RKO (cell line): ENCODE data around the gene CCDC124.

Source experiments
- DNase-seq: peaks from one replicate; pipeline ENCODE4 v3.0.0-alpha.2; 2016; ENCODE audit warnings: low spot score

The CCDC124 gene

GRCh38 chr19:17936379-17936778, 3.6 kb downstream of the CCDC124 start:
- DNase-seq, result no peak

DNA sequence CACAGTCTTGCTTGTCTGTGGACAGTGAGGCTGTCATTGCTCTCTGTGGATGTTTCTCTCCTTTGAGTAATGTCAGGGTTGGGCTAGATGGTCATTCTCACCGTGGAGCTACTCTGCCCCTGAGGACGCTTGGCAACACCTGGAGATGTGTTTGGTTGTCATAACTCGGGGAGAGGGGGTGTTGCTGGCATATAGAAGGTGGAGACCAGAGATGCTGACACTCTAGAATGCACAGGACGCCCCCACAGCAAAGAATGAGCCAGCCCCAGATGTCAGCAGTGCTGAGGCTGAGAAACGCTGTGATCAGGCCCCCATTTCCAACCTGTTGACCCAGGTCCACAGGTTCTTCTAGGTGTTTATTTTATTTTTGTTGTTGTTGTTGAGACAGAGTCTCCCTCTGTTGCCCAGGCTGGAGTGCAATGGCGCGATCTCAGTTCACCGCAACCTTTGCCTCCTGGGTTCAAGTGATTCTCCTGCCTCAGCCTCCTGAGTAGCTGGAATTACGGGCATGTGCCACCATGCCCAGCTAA, 4.6 kb downstream of the CCDC124 start:
- DNase-seq, result no peak

GRCh38 chr19:17938092-17938845, 5.5 kb downstream of the CCDC124 start:
- DNase-seq, result peak; percentile 93

GRCh38 chr19:17942181-17942580, 9.4 kb downstream of the CCDC124 start:
- no peak for DNase-seq

DNA sequence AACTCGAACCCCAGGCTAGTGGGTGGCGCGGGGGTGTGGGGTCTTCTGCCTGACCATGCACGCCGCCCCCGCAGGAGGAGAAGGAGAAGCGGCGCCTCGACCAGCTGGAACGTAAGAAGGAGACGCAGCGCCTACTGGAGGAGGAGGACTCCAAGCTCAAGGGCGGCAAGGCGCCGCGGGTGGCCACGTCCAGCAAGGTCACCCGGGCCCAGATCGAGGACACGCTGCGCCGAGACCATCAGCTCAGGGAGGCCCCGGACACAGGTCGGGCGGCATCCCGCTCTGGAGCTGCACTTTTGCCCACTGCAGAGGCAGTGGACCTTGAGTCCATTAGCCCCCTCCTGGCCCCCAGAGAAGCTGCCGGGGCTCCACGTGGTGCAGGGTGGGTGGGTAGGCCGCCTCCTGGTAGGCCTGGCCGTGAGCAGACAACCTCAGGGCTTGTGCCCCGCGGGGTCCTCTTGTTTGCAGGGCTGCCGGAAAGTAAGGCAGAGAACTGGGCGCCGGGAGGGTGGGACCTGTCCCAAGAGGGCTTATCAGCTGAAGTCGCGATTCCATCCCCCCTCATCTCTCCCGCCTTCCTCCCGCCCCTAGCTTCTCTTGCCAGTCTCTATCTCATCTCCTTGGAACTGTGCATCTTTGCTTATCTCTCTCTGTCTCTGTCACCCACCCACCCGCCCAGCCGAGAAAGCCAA, 9.9 kb downstream of the CCDC124 start:
- DNase-seq, result no peak

DNA sequence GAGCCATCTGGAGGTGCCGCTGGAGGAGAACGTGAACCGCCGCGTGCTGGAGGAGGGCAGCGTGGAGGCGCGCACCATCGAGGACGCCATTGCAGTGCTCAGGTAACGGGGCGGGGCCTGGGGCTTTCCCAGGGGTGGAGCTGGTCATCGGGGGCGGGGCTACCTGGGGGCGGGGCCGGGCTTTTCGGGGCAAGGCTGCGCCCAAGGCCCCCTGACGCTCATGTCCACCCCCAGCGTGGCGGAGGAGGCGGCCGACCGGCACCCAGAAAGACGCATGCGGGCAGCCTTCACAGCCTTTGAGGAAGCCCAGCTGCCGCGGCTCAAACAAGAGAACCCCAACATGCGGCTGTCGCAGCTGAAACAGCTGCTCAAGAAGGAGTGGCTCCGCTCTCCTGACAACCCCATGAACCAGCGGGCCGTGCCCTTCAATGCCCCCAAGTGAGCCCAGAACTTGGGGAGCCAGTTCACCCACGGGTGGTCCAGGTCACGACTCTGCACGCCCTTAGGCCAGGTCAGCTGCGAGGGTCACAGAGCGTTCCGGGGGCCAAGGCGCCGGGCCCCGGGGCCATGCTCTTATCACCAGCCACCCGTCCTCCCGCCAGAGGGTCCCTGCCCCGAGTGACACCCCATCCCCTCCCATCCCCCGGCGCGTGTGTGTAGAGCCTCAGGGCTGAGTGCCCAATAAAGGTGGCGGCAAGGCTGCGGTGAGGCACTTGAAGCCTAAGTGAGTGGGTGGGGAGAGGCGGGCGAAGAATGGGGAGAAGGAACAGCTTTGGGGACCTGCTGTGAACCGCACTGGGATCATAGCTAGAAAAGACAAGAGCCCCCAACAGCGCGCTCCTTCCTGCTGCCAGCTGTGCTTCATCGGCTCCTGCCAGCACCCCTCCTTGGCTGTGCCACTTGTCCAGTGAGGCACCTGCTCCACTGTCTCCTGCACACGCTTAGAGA, 10.7 kb downstream of the CCDC124 start:
- no peak for DNase-seq

- peak; percentile 35 for DNase-seq
These were observed 11.5 kb downstream of the CCDC124 start for GRCh38 chr19:17944301-17944700.

- peak; percentile 18 for DNase-seq
These were observed 14.4 kb downstream of the CCDC124 start for GRCh38 chr19:17946965-17947784.

DNA sequence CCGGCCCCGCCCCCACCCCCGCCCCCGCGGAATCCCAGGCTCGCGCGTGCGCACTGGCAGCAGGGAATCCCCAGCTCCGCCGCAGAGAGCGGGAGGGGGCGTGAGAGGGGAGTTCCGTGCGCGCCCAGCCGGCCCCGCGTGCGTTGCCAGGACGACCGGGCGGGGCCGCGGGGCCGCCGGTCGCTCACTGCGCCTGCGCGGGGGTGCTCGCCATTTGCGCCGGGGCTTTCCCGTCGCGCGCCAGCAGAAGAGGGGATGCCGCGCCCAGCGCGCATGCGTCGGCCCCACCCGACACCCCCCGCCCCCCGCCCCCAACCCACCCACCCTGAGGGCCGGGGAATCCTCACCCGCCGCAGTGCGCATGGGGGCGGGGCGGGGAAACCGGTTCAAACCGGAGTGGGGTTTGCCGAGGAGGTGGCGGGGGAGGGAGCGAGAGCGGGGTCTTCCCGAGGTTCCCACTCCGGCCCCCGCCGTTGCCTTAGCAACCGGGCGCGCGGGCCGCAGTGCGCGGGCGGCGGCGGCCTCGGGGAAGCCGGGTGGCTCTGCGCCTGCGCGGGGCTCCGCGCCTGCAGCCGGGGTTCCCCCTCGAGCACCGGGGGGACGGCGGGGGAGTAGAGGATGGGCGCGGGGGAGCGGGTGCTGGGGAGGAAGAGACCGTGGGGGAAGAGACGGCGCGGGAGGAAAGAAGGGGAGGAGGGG, 15.1 kb downstream of the CCDC124 start:
- peak; percentile 95 for DNase-seq

DNA sequence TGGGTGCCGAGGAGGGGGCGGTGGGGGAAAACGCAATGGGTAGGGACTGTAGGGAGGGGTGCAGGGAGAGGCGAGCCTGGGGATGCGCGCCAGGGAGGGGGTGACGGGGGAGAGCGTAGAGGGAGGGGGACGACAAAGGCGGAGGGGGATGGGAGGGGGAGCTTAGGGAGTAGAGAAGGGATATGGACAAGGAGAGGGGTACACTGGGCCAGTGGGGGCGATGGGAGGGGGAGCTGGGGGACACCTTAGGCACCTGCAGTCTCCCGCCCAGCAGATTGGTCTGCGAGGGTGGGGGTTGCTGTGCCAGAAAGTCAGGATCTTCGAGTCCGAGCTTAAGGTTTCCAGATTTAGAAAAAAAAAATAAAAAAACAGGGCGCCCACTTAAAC, 15.7 kb downstream of the CCDC124 start:
- DNase-seq, result no peak

- DNase-seq, result no peak
These were observed 16.4 kb downstream of the CCDC124 start for GRCh38 chr19:17948931-17949930.

DNA sequence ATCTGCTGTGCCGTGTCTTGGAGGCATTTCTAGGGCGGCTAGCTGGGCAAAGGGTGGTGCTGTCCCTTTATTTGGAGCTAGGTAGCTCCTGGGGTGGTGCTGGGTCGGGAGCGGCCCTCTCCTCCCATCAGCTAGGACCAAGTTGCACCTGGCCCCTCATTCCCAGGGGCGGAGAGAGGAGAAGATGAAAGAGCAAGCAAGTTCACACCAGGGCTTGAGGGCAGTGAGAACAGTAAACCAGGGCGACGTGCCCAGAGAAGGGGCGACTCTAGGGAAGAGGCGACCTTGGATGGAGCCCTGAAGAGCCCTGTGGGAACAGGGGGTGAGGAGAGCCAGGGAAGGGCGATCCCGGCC, 17.1 kb downstream of the CCDC124 start:
- DNase-seq, result no peak

DNA sequence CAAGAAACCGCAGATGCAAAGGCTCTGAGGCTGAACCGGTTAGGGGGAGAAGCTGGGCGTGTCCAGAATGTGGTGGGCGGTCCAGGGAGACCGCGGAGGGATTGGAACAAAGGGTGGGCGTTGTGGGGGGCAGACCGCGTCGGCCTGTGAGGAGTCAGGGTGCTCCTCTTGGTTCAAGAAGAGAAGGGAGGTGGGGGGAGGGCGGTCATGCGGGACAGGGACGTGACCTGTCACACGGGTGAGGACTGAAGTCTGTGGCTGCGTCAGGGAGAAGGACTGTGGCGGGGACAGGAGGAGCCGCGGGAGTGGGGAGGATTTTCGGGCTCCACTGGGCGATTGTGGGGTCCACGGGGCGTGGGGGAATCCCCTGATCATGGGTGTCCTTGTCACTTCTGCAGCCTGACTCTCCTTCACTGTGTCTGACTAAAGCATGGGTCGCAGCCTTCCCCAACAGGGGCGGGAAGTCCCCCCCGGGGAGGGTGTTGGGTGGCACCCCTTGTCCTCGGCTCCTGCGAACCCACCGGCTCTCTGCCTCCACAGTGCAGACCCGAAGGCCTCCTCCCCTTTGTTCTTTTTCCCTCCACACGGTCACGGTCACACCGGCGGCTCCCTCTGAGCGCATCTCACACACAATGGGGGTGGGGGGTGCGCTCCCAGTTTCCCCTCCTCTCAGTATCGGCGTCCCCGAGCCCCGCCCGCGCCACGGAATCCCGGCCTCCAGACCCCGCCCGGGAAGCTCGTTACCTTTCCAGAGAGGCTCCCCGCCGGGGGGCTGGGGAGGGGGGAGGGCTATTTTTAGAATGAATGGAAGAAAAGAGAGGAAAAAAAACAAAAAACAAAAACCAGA, 17.7 kb downstream of the CCDC124 start:
- DNase-seq, result no peak

- no peak for DNase-seq
These were observed 18.6 kb downstream of the CCDC124 start for GRCh38 chr19:17951157-17951989.

- DNase-seq, result no peak
These were observed 19.5 kb downstream of the CCDC124 start for GRCh38 chr19:17951990-17952976.

- no peak for DNase-seq
These were observed 20.5 kb downstream of the CCDC124 start for GRCh38 chr19:17953316-17953801.
